Measurements from ENCODE around the gene ANKRD30B.

- TF ChIP-seq POLR2A (IDR thresholded peaks at IDR 0.05; ENCODE audit: low read depth, low read length) = no peak
- no peak for TF ChIP-seq POLR2AphosphoS5 (IDR thresholded peaks at IDR 0.05; ENCODE audit: low read depth, low read length)
- TF ChIP-seq TAF1 (IDR thresholded peaks at IDR 0.05; ENCODE audit: low read depth, low read length) = no peak
- TF ChIP-seq PAX5 (IDR thresholded peaks at IDR 0.05; ENCODE audit: insufficient read depth, low read length, severe bottlenecking) = no peak
These were observed 19.5 kb downstream of the ANKRD30B start for GRCh38 chr18:14767474-14767873.

Data from GM12891 (cell line).